ENCODE measurements around the gene DIPK1C. TPM values are rescaled to one million over a fixed set of nuclear protein-coding genes. Genes with fewer than 3 reads are reported as not detected.

The DIPK1C gene
- total RNA-seq, 3 donors from 2014 or later (not counting 1 experiment from before 2014, with no cell fraction given), result not detected

GRCh38 chr18:74447404-74448152 is 9.5 kb downstream of the DIPK1C start:
- no peak overlapping the region for H3K27ac ChIP-seq (ENCODE audit: low read length)
- intact Hi-C loops (cut with micrococcal nuclease), result no loop called here
- no peaks in the 10 kb centered on the region for H3K9me3 ChIP-seq (ENCODE audit: control insufficient read depth, insufficient read depth, low read length)
- no peak overlapping the region for H3K4me3 ChIP-seq (ENCODE audit: low read length)
- Mint-ChIP-seq H3K4me3 (no peak overlapping the region), H3K9me3 (no peaks in the 10 kb centered on the region), H3K36me3 (no peaks in the 10 kb centered on the region), H3K4me1 (no peaks in the 10 kb centered on the region), H3K27me3 (ENCODE audit: low read depth in 2 of 2) (peaks cover 5 to 24% of the 10 kb centered on the region in 2 donors), H3K27ac (no peak overlapping the region)
- H3K36me3 ChIP-seq (ENCODE audit: control insufficient read depth, insufficient read depth, low read length), result no peaks in the 10 kb centered on the region
- WGBS (ENCODE audit: insufficient coverage), result 87% methylated on average over 12 of the region's 16 CpGs
- TF ChIP-seq CTCF (IDR thresholded peaks at IDR 0.05), result no peak
- ATAC-seq, result no peak
- no peaks in the 10 kb centered on the region for H3K4me1 ChIP-seq (ENCODE audit: control insufficient read depth, insufficient read depth, low read length)
- no peaks in the 10 kb centered on the region for H3K27me3 ChIP-seq (ENCODE audit: control insufficient read depth, insufficient read depth, low read length)
- no peak for DNase-seq

- no peaks in the 10 kb centered on the region for H3K36me3 Mint-ChIP-seq
- WGBS (ENCODE audit: insufficient coverage), result 93% methylated on average over 38 of the region's 38 CpGs
- no peaks in the 10 kb centered on the region for H3K4me1 Mint-ChIP-seq
- no peaks in the 10 kb centered on the region for H3K4me1 ChIP-seq (ENCODE audit: control insufficient read depth, insufficient read depth, low read length)
- DNase-seq (no peak), ATAC-seq (no peak)
- H3K9me3 ChIP-seq (ENCODE audit: control insufficient read depth, insufficient read depth, low read length), result no peaks in the 10 kb centered on the region
- TF ChIP-seq CTCF (IDR thresholded peaks at IDR 0.05), result no peak
- H3K27me3 ChIP-seq (ENCODE audit: control insufficient read depth, insufficient read depth, low read length), result no peaks in the 10 kb centered on the region
- intact Hi-C loops (cut with micrococcal nuclease), result no loop called here
- no peak overlapping the region for H3K27ac ChIP-seq (ENCODE audit: low read length)
- no peak overlapping the region for H3K27ac Mint-ChIP-seq
- H3K9me3 Mint-ChIP-seq, result no peaks in the 10 kb centered on the region
- H3K4me3 ChIP-seq (ENCODE audit: low read length), result no peak overlapping the region
- H3K27me3 Mint-ChIP-seq (ENCODE audit: low read depth in 2 of 2), result peaks cover 5 to 18% of the 10 kb centered on the region in 2 donors
- no peak overlapping the region for H3K4me3 Mint-ChIP-seq
- no peaks in the 10 kb centered on the region for H3K36me3 ChIP-seq (ENCODE audit: control insufficient read depth, insufficient read depth, low read length)
These were observed 10.3 kb downstream of the DIPK1C start for GRCh38 chr18:74446631-74447403.

- Histone ChIP-seq H3K4me1 (ENCODE audit: control insufficient read depth, insufficient read depth, low read length) (no peaks in the 10 kb centered on the region), H3K27ac (ENCODE audit: low read length) (no peak overlapping the region), H3K4me3 (ENCODE audit: low read length) (no peak overlapping the region), H3K36me3 (ENCODE audit: control insufficient read depth, insufficient read depth, low read length) (no peaks in the 10 kb centered on the region), H3K9me3 (ENCODE audit: control insufficient read depth, insufficient read depth, low read length) (no peaks in the 10 kb centered on the region), H3K27me3 (ENCODE audit: control insufficient read depth, insufficient read depth, low read length) (no peaks in the 10 kb centered on the region)
- Mint-ChIP-seq H3K9me3 (no peaks in the 10 kb centered on the region), H3K27ac (no peak overlapping the region), H3K36me3 (no peaks in the 10 kb centered on the region), H3K4me3 (no peak overlapping the region), H3K27me3 (ENCODE audit: low read depth in 2 of 2) (peaks cover 5 to 12% of the 10 kb centered on the region in 2 donors), H3K4me1 (no peaks in the 10 kb centered on the region)
- no peak for ATAC-seq
- no peak for TF ChIP-seq CTCF (IDR thresholded peaks at IDR 0.05)
- intact Hi-C loops (cut with micrococcal nuclease), result no loop called here
- DNase-seq, result no peak
- WGBS (ENCODE audit: insufficient coverage), result 79% methylated on average over 11 of the region's 11 CpGs
These were observed 10.9 kb downstream of the DIPK1C start for GRCh38 chr18:74446178-74446577.
